PC-3 (cell line): ENCODE results near the gene NTRK1. TPM values are rescaled to one million over a fixed set of nuclear protein-coding genes. Genes with fewer than 3 reads are reported as not detected.

ENCODE experiments used
- ATAC-seq: fragments of 200-7000 bp; cut with Tn5 transposase; 2 replicates; pipeline ENCODE4 v1.9.1; 2020; ENCODE audit warnings: mild to moderate bottlenecking, moderate library complexity
- BruUV-seq: library from RNA; stranded (reverse); fragments of 400-500 nt; replicated peaks from 2 replicates; lab custom pipeline; 2021; lab: Mats Ljungman, UMichigan
- CTCF ChIA-PET: fragments of 300-600 bp; sonication (Branson Sonifier 250); formaldehyde crosslinking; loops from one replicate; lab custom pipeline; 2022; ENCODE audit warnings: antibody characterized with exemption; lab: Charles Lee
- POLR2A ChIA-PET: fragments of 300-600 bp; sonication (Branson Sonifier 250); formaldehyde crosslinking; loops from one replicate; lab custom pipeline; 2022; ENCODE audit warnings: antibody characterized with exemption; ENCODE audit not compliant: unreplicated experiment; lab: Charles Lee
- DNase-seq: peaks from one replicate; pipeline ENCODE4 v3.0.0-alpha.2; 2015
- H2AFZ ChIP-seq: fragments of 300-600 bp; sonication (generic); 2 replicates; pipeline ENCODE4 v1.6.0; 2016; ENCODE audit warnings: antibody characterized with exemption, low read length
- H3F3A ChIP-seq: fragments of 300-600 bp; sonication (generic); one replicate; pipeline ENCODE4 v1.6.0; 2017; ENCODE audit warnings: antibody characterized with exemption, low read length, control low read depth, mild to moderate bottlenecking; ENCODE audit not compliant: unreplicated experiment
- H3K27ac ChIP-seq: fragments of 300-600 bp; sonication (generic); 2 replicates; pipeline ENCODE4 v1.5.1; 2016; ENCODE audit warnings: mild to moderate bottlenecking, low read length
- H3K27me3 ChIP-seq: fragments of 300-600 bp; sonication (generic); 2 replicates; pipeline ENCODE4 v1.6.1; 2016; ENCODE audit warnings: low read length, mixed read lengths
- H3K36me3 ChIP-seq: fragments of 300-600 bp; sonication (generic); 2 replicates; pipeline ENCODE4 v1.6.1; 2016; ENCODE audit warnings: low read depth, mixed run types, low read length, mixed read lengths
- H3K4me1 ChIP-seq: fragments of 300-600 bp; sonication (generic); 2 replicates; pipeline ENCODE4 v1.5.1; 2016; ENCODE audit warnings: low read length; ENCODE audit not compliant: insufficient read depth
- H3K4me2 ChIP-seq: fragments of 300-600 bp; sonication (generic); 2 replicates; pipeline ENCODE4 v1.6.0; 2016; ENCODE audit warnings: low read length
- H3K4me3 ChIP-seq: fragments of 300-600 bp; sonication (generic); 2 replicates; pipeline ENCODE4 v1.5.1; 2016; ENCODE audit warnings: mild to moderate bottlenecking, low read length, mixed read lengths
- H3K79me2 ChIP-seq: fragments of 300-600 bp; sonication (generic); 2 replicates; pipeline ENCODE4 v1.6.1; 2017; ENCODE audit warnings: low read length, mixed read lengths
- H3K9ac ChIP-seq: fragments of 300-600 bp; sonication (generic); 2 replicates; pipeline ENCODE4 v1.6.0; 2016; ENCODE audit warnings: mild to moderate bottlenecking, low read length
- H3K9me2 ChIP-seq: fragments of 300-600 bp; sonication (generic); replicated peaks from 2 replicates; pipeline ENCODE4 v1.6.1; 2016; ENCODE audit warnings: mixed run types, low read length, mixed read lengths
- H3K9me3 ChIP-seq: fragments of 300-600 bp; sonication (generic); 2 replicates; pipeline ENCODE4 v1.6.1; 2016; ENCODE audit warnings: low read length, mixed read lengths
- H4K20me1 ChIP-seq: fragments of 300-600 bp; sonication (generic); 2 replicates; pipeline ENCODE4 v1.6.1; 2016; ENCODE audit warnings: low read length, mixed read lengths
- CTCF ChIP-seq: fragments of 300-600 bp; sonication (generic); conservative IDR thresholded peaks from 2 replicates; pipeline ENCODE4 v1.5.1; 2017; ENCODE audit warnings: antibody characterized with exemption, low read depth, mild to moderate bottlenecking, low read length
- EZH2 ChIP-seq: fragments of 300-600 bp; sonication (generic); IDR thresholded peaks from one replicate; pipeline ENCODE4 v1.6.1; 2017; ENCODE audit warnings: antibody characterized with exemption, mild to moderate bottlenecking, low read length; ENCODE audit not compliant: unreplicated experiment
- EZH2phosphoT487 ChIP-seq: fragments of 300-600 bp; sonication (generic); IDR thresholded peaks from 2 replicates; pipeline ENCODE4 v1.6.1; 2018; ENCODE audit warnings: mild to moderate bottlenecking, antibody characterized with exemption, low read length, borderline replicate concordance
- intact Hi-C: fragments of 100-400 bp; cut with micrococcal nuclease; formaldehyde crosslinking; loops from 2 replicates; pipeline ENCODE4 v1.9.0; 2023
- total RNA-seq: library from RNA; depleted of rRNA; stranded (reverse); fragments of >200 nt; gene quantifications from 2 replicates; pipeline ENCODE4 v1.2.3, GENCODE V29; 2014

The NTRK1 gene
- total RNA-seq, 1 experiment from 2014 or later: 0.15 TPM

GRCh38 chr1:156887317-156887716 lies 26.7 kb downstream of the NTRK1 start:
- no peaks in the 10 kb centered on the region for H3F3A ChIP-seq
- ChIA-PET POLR2A (no interaction called here), CTCF (no interaction called here)
- DNase-seq (no peak), ATAC-seq (no peak)
- no peaks in the 10 kb centered on the region for H3K27me3 ChIP-seq
- H2AFZ ChIP-seq: no peak overlapping the region
- H3K4me3 ChIP-seq: no peak overlapping the region
- no peaks in the 10 kb centered on the region for H3K36me3 ChIP-seq
- no peak overlapping the region for H3K9ac ChIP-seq
- intact Hi-C loops: no loop called here
- no peak overlapping the region for H3K27ac ChIP-seq
- TF ChIP-seq EZH2phosphoT487: no peak
- no peak for TF ChIP-seq EZH2
- no peak for TF ChIP-seq CTCF
- H3K9me2 ChIP-seq: no peaks in the 10 kb centered on the region
- H3K9me3 ChIP-seq: no peaks in the 10 kb centered on the region
- H3K4me2 ChIP-seq: no peak overlapping the region
- BruUV-seq: no TSS peak
- no peaks in the 10 kb centered on the region for H3K79me2 ChIP-seq
- H4K20me1 ChIP-seq: no peaks in the 10 kb centered on the region
- H3K4me1 ChIP-seq: no peaks in the 10 kb centered on the region

- no peak overlapping the region for H3K4me3 ChIP-seq
- BruUV-seq: no TSS peak
- no peaks in the 10 kb centered on the region for H4K20me1 ChIP-seq
- TF ChIP-seq EZH2 (no peak), EZH2phosphoT487 (no peak), CTCF (no peak)
- DNase-seq (no peak), ATAC-seq (no peak)
- H3K9me3 ChIP-seq: no peaks in the 10 kb centered on the region
- H3K4me2 ChIP-seq: no peak overlapping the region
- H2AFZ ChIP-seq: no peak overlapping the region
- H3K79me2 ChIP-seq: no peaks in the 10 kb centered on the region
- intact Hi-C loops: no loop called here
- H3F3A ChIP-seq: no peaks in the 10 kb centered on the region
- no peaks in the 10 kb centered on the region for H3K9me2 ChIP-seq
- ChIA-PET CTCF (no interaction called here), POLR2A (interaction anchor here (0.6 kb wide), 1 partner anchor 30 kb away, joined by 15 read pairs; no protein-coding TSS in a partner anchor)
- no peaks in the 10 kb centered on the region for H3K27me3 ChIP-seq
- H3K4me1 ChIP-seq: no peaks in the 10 kb centered on the region
- no peaks in the 10 kb centered on the region for H3K36me3 ChIP-seq
- no peak overlapping the region for H3K27ac ChIP-seq
- H3K9ac ChIP-seq: no peak overlapping the region
Observed at GRCh38 chr1:156887734-156888133, 27.1 kb downstream of the NTRK1 start.

- BruUV-seq: no TSS peak
- DNase-seq: peak; percentile 93
- peak; percentile 45 for ATAC-seq
- H3K9me2 ChIP-seq: no peaks in the 10 kb centered on the region
- TF ChIP-seq CTCF (peak; percentile 97), EZH2 (no peak)
- no peaks in the 10 kb centered on the region for H3K36me3 ChIP-seq
- H4K20me1 ChIP-seq: no peaks in the 10 kb centered on the region
- no peaks in the 10 kb centered on the region for H3K9me3 ChIP-seq
- H2AFZ ChIP-seq: peak overlapping the region; percentile 37; the same call in 1 of the 2 replicates
- no peak overlapping the region for H3K4me3 ChIP-seq
- intact Hi-C loops: loop anchor here (1.0 kb wide), 5 partner anchors 30 to 201 kb away; partner anchors contain the start of gene NTRK1
- no peaks in the 10 kb centered on the region for H3K79me2 ChIP-seq
- no peak overlapping the region for H3K9ac ChIP-seq
- no peak overlapping the region for H3K4me2 ChIP-seq
- H3K4me1 ChIP-seq: no peaks in the 10 kb centered on the region
- ChIA-PET CTCF (interaction anchor here (0.6 to 3.5 kb wide), 6 partner anchors 33 to 76 kb away, joined by 3 to 43 read pairs (median 6); no protein-coding TSS in a partner anchor), POLR2A (interaction anchor here (0.5 to 0.6 kb wide), 3 partner anchors 31 to 78 kb away, joined by 3 to 6 read pairs (median 4); no protein-coding TSS in a partner anchor)
- no peaks in the 10 kb centered on the region for H3K27me3 ChIP-seq
- H3K27ac ChIP-seq: no peak overlapping the region
- no peaks in the 10 kb centered on the region for H3F3A ChIP-seq
Observed at GRCh38 chr1:156889802-156890580, 29.3 kb downstream of the NTRK1 start.
